CD4-positive, CD25-positive, alpha-beta regulatory T cell (primary cell): ENCODE results near the gene SAMHD1. TPM values are rescaled to one million over a fixed set of nuclear protein-coding genes. Genes with fewer than 3 reads are reported as not detected.
"Not testable (repeated sequence)": the region's sequence is repeated elsewhere in the genome, so short reads cannot be mapped to it uniquely, and the experiment has no call there.

Source experiments
- ATAC-seq, 2 donors: fragments of 150-1000 bp; cut with Tn5 transposase; one replicate each; pipeline ENCODE4 v1.10.0; 2021; ENCODE audit warnings: low read depth in 2 of 2, moderate number of reproducible peaks in 2 of 2, moderate library complexity in 1 of 2
- DNase-seq, 3 donors: peaks; one replicate each; pipeline versions ENCODE4 v3.0.0 to v3.0.0-alpha.2; 2012 to 2022; ENCODE audit warnings: mixed read lengths in 1 of 3
- H3K27ac ChIP-seq: one replicate; pipeline ENCODE4 v1.7.0; 2013; ENCODE audit warnings: mild to moderate bottlenecking, low read length; ENCODE audit not compliant: insufficient read depth, poor library complexity, severe bottlenecking
- H3K27me3 ChIP-seq: one replicate; pipeline ENCODE4 v1.7.0; 2013; ENCODE audit warnings: low read length; ENCODE audit not compliant: control insufficient read depth, insufficient read depth
- H3K36me3 ChIP-seq: one replicate; pipeline ENCODE4 v1.7.0; 2013; ENCODE audit warnings: mild to moderate bottlenecking, low read length, moderate library complexity; ENCODE audit not compliant: control insufficient read depth, insufficient read depth
- H3K4me1 ChIP-seq: 2 replicates; pipeline ENCODE4 v1.7.0; 2013; ENCODE audit warnings: mild to moderate bottlenecking, low read length; ENCODE audit not compliant: insufficient read depth, control insufficient read depth, poor library complexity, severe bottlenecking
- H3K4me3 ChIP-seq: one replicate; pipeline ENCODE4 v1.7.0; 2013; ENCODE audit warnings: low read depth, mild to moderate bottlenecking, low read length, moderate library complexity
- H3K9me3 ChIP-seq, 2 experiments: 1 replicate in 1 of 2; 2 replicates in 1 of 2; pipeline ENCODE4 v1.7.0; 2013; ENCODE audit warnings: low read length in 2 of 2, mild to moderate bottlenecking in 1 of 2, moderate library complexity in 1 of 2; ENCODE audit not compliant: control insufficient read depth in 2 of 2
- H3K27ac Mint-ChIP-seq, 3 donors: one replicate each; pipeline ENCODE4 v1.8.0; 2020 to 2022; ENCODE audit warnings: mild to moderate bottlenecking in 3 of 3, mixed read lengths in 3 of 3, moderate library complexity in 2 of 3
- H3K27me3 Mint-ChIP-seq: one replicate; pipeline ENCODE4 v1.8.0; 2022; ENCODE audit warnings: mild to moderate bottlenecking, mixed read lengths
- H3K36me3 Mint-ChIP-seq: one replicate; pipeline ENCODE4 v1.8.0; 2020; ENCODE audit warnings: mixed read lengths
- H3K4me1 Mint-ChIP-seq, 4 donors: one replicate each; pipeline ENCODE4 v1.8.0; 2020 to 2022; ENCODE audit warnings: mixed read lengths in 4 of 4, mild to moderate bottlenecking in 1 of 4
- H3K4me3 Mint-ChIP-seq, 4 donors: one replicate each; pipeline ENCODE4 v1.8.0; 2020 to 2022; ENCODE audit warnings: mild to moderate bottlenecking in 4 of 4, mixed read lengths in 4 of 4, moderate library complexity in 3 of 4
- H3K9me3 Mint-ChIP-seq, 7 donors: one replicate each; pipeline ENCODE4 v1.8.0; 2020 to 2022; ENCODE audit warnings: mixed read lengths in 7 of 7, mild to moderate bottlenecking in 3 of 7, moderate library complexity in 2 of 7
- polyA plus RNA-seq, 4 donors: library from polyadenylated mRNA; unstranded; fragments of 300-500 nt; fragmentation: Illumina TruSeq; gene quantifications; one replicate each; pipeline ENCODE4 v1.2.3, GENCODE V29; 2021
- total RNA-seq: library from RNA; stranded (reverse); gene quantifications from one replicate; pipeline ENCODE4 v1.2.3, GENCODE V29; 2022

Gene SAMHD1
- total and polyA plus RNA-seq, 5 donors from 2014 or later = 327 to 723 (median 416) TPM

GRCh38 chr20:36969051-36969450 is 17.5 kb upstream of the SAMHD1 start:
- DNase-seq (no peak), ATAC-seq (no peak)
- Histone ChIP-seq H3K36me3 (no peaks in the 10 kb centered on the region), H3K27ac (peak overlapping the region; percentile 75), H3K4me1 (peaks cover 67% of the 10 kb centered on the region), H3K27me3 (no peaks in the 10 kb centered on the region), H3K9me3 (no peaks in the 10 kb centered on the region), H3K4me3 (peak overlapping the region; percentile 64)
- Mint-ChIP-seq H3K36me3 (peaks cover 12% of the 10 kb centered on the region), H3K27me3 (peaks cover 5% of the 10 kb centered on the region), H3K27ac (peak overlapping the region; percentile 93 to 100 (median 94)), H3K4me1 (peaks cover 16 to 72% (median 51%) of the 10 kb centered on the region in 4 donors), H3K9me3 (peaks cover 0 to 2% (median 0%) of the 10 kb centered on the region in 7 donors), H3K4me3 (peak overlapping the region; percentile 43 to 81 (median 70))

- peaks cover 5% of the 10 kb centered on the region for H3K27me3 Mint-ChIP-seq
- peaks cover 0 to 4% (median 2%) of the 10 kb centered on the region in 7 donors for H3K9me3 Mint-ChIP-seq
- DNase-seq = peak in 2 of 3 donors; percentile 52 to 65
- peaks cover 16 to 67% (median 48%) of the 10 kb centered on the region in 4 donors for H3K4me1 Mint-ChIP-seq
- H3K27ac Mint-ChIP-seq = peak overlapping the region; percentile 93 to 100 (median 94)
- H3K36me3 Mint-ChIP-seq = peaks cover 16% of the 10 kb centered on the region
- peak overlapping the region; percentile 43 to 78 (median 66) for H3K4me3 Mint-ChIP-seq
- Histone ChIP-seq H3K36me3 (no peaks in the 10 kb centered on the region), H3K4me3 (no peak overlapping the region), H3K27me3 (no peaks in the 10 kb centered on the region), H3K9me3 (no peaks in the 10 kb centered on the region), H3K27ac (peak overlapping the region; percentile 61), H3K4me1 (peaks cover 54% of the 10 kb centered on the region)
- ATAC-seq = peak in 1 of 2 donors; percentile 29
These were observed 16.1 kb upstream of the SAMHD1 start for GRCh38 chr20:36967636-36968035.

GRCh38 chr20:36966965-36967364 is 15.5 kb upstream of the SAMHD1 start:
- Mint-ChIP-seq H3K4me1 (peaks cover 16 to 63% (median 45%) of the 10 kb centered on the region in 4 donors), H3K4me3 (peak overlapping the region in 1 of 4 donors; percentile 43)
- ATAC-seq = not testable (repeated sequence)

GRCh38 chr20:36962354-36962941 is 10.9 kb upstream of the SAMHD1 start:
- not testable (repeated sequence) for H3K27me3 Mint-ChIP-seq, ATAC-seq, H3K36me3 ChIP-seq, H3K27me3 ChIP-seq, H3K4me3 ChIP-seq, DNase-seq, H3K9me3 ChIP-seq, H3K27ac ChIP-seq, H3K9me3 Mint-ChIP-seq, H3K4me3 Mint-ChIP-seq, H3K36me3 Mint-ChIP-seq, H3K4me1 ChIP-seq
- H3K27ac Mint-ChIP-seq = peak overlapping the region in 1 of 3 donors; percentile 62
- peaks cover 3 to 39% (median 16%) of the 10 kb centered on the region in 4 donors for H3K4me1 Mint-ChIP-seq

More at GRCh38 chr20:36966965-36967364, 15.5 kb upstream of the SAMHD1 start:
- not testable (repeated sequence) for H3K9me3 Mint-ChIP-seq, H3K36me3 ChIP-seq, DNase-seq, H3K27me3 ChIP-seq, H3K9me3 ChIP-seq, H3K4me3 ChIP-seq, H3K27me3 Mint-ChIP-seq
- peak overlapping the region; percentile 61 for H3K27ac ChIP-seq
- peaks cover 49% of the 10 kb centered on the region for H3K4me1 ChIP-seq
- Mint-ChIP-seq H3K27ac (peak overlapping the region; percentile 93 to 100 (median 94)), H3K36me3 (peaks cover 18% of the 10 kb centered on the region)

GRCh38 chr20:36959242-36959641 is 7.7 kb upstream of the SAMHD1 start:
- H3K4me1 ChIP-seq = peaks cover 11% of the 10 kb centered on the region
- no peaks in the 10 kb centered on the region for H3K27me3 ChIP-seq
- H3K4me1 Mint-ChIP-seq = peaks cover 9 to 43% (median 18%) of the 10 kb centered on the region in 4 donors
- H3K27ac ChIP-seq = no peak overlapping the region
- H3K9me3 ChIP-seq = no peaks in the 10 kb centered on the region
- H3K4me3 Mint-ChIP-seq = no peak overlapping the region
- H3K36me3 ChIP-seq = no peaks in the 10 kb centered on the region
- H3K27ac Mint-ChIP-seq = peak overlapping the region in 2 of 3 donors; percentile 8 to 46
- DNase-seq = no peak
- H3K27me3 Mint-ChIP-seq = no peaks in the 10 kb centered on the region
- no peak for ATAC-seq
- peaks cover 5% of the 10 kb centered on the region for H3K36me3 Mint-ChIP-seq
- H3K4me3 ChIP-seq = no peak overlapping the region
- H3K9me3 Mint-ChIP-seq = peaks cover 0 to 6% (median 3%) of the 10 kb centered on the region in 7 donors

GRCh38 chr20:36957875-36958667 is 6.6 kb upstream of the SAMHD1 start:
- H3K9me3 Mint-ChIP-seq = peaks cover 0 to 6% (median 3%) of the 10 kb centered on the region in 7 donors
- DNase-seq = no peak
- H3K27ac Mint-ChIP-seq = peak overlapping the region in 2 of 3 donors; percentile 4 to 57
- no peaks in the 10 kb centered on the region for H3K27me3 Mint-ChIP-seq
- no peak overlapping the region for H3K4me3 Mint-ChIP-seq
- Histone ChIP-seq H3K36me3 (no peaks in the 10 kb centered on the region), H3K4me3 (no peak overlapping the region), H3K27ac (no peak overlapping the region), H3K4me1 (peaks cover 11% of the 10 kb centered on the region), H3K9me3 (no peaks in the 10 kb centered on the region), H3K27me3 (no peaks in the 10 kb centered on the region)
- ATAC-seq = no peak
- peaks cover 5% of the 10 kb centered on the region for H3K36me3 Mint-ChIP-seq
- peaks cover 9 to 45% (median 18%) of the 10 kb centered on the region in 4 donors for H3K4me1 Mint-ChIP-seq

- no peak overlapping the region for H3K27ac ChIP-seq
- no peaks in the 10 kb centered on the region for H3K36me3 ChIP-seq
- H3K27ac Mint-ChIP-seq = no peak overlapping the region
- no peaks in the 10 kb centered on the region for H3K36me3 Mint-ChIP-seq
- H3K4me3 Mint-ChIP-seq = no peak overlapping the region
- H3K4me1 ChIP-seq = peaks cover 19% of the 10 kb centered on the region
- H3K27me3 Mint-ChIP-seq = no peaks in the 10 kb centered on the region
- H3K4me1 Mint-ChIP-seq = peaks cover 11 to 46% (median 18%) of the 10 kb centered on the region in 4 donors
- no peaks in the 10 kb centered on the region for H3K27me3 ChIP-seq
- H3K9me3 Mint-ChIP-seq = peaks cover 0 to 2% (median 0%) of the 10 kb centered on the region in 7 donors
- no peaks in the 10 kb centered on the region for H3K9me3 ChIP-seq
- ATAC-seq = no peak
- H3K4me3 ChIP-seq = no peak overlapping the region
- DNase-seq = no peak
These were observed 5.2 kb upstream of the SAMHD1 start for GRCh38 chr20:36956674-36957073.
